Measurements from ENCODE around the gene DCLK1.

- TF ChIP-seq POLR2AphosphoS5 (IDR thresholded peaks at IDR 0.05; ENCODE audit: insufficient read depth in 1 of 2, low read depth in 1 of 2) (no peak), POLR2A (IDR thresholded peaks at IDR 0.05) (no peak)
- TF ChIP-seq, protein P1, sequence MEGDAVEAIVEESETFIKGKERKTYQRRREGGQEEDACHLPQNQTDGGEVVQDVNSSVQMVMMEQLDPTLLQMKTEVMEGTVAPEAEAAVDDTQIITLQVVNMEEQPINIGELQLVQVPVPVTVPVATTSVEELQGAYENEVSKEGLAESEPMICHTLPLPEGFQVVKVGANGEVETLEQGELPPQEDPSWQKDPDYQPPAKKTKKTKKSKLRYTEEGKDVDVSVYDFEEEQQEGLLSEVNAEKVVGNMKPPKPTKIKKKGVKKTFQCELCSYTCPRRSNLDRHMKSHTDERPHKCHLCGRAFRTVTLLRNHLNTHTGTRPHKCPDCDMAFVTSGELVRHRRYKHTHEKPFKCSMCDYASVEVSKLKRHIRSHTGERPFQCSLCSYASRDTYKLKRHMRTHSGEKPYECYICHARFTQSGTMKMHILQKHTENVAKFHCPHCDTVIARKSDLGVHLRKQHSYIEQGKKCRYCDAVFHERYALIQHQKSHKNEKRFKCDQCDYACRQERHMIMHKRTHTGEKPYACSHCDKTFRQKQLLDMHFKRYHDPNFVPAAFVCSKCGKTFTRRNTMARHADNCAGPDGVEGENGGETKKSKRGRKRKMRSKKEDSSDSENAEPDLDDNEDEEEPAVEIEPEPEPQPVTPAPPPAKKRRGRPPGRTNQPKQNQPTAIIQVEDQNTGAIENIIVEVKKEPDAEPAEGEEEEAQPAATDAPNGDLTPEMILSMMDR (IDR thresholded peaks at IDR 0.05), result no peak
Measured at GRCh38 chr13:36082806-36083205, 48.4 kb downstream of the DCLK1 start.

Data from vagina (tissue), 2 donors.